ENCODE measurements around the gene ARL13A. TPM values are rescaled to one million over a fixed set of nuclear protein-coding genes. Genes with fewer than 3 reads are reported as not detected.

The ARL13A gene
- total RNA-seq, 2 experiments from 2014 or later: not detected

GRCh38 chrX:100946299-100946927, 23.1 kb upstream of the ARL13A start:
- TF ChIP-seq CTCF (IDR thresholded peaks at IDR 0.05): no peak
- intact Hi-C loops (cut with micrococcal nuclease): no loop called here
- ChIA-PET POLR2A (no interaction called here), CTCF (no interaction called here)
- Mint-ChIP-seq H3K4me1 (ENCODE audit: low read depth) (no peaks in the 10 kb centered on the region), H3K9me3 (no peaks in the 10 kb centered on the region), H3K27ac (no peak overlapping the region), H3K27me3 (no peaks in the 10 kb centered on the region), H3K4me3 (no peak overlapping the region), H3K36me3 (ENCODE audit: low read depth) (no peaks in the 10 kb centered on the region)
- DNase-seq (no peak), ATAC-seq (no peak)

GRCh38 chrX:100948557-100948956, 21.0 kb upstream of the ARL13A start:
- no peaks in the 10 kb centered on the region for H3K9me3 Mint-ChIP-seq
- H3K27me3 Mint-ChIP-seq: no peaks in the 10 kb centered on the region
- H3K36me3 Mint-ChIP-seq (ENCODE audit: low read depth): no peaks in the 10 kb centered on the region
- intact Hi-C loops (cut with micrococcal nuclease): no loop called here
- no peak overlapping the region for H3K27ac Mint-ChIP-seq
- no peak for DNase-seq
- TF ChIP-seq CTCF (IDR thresholded peaks at IDR 0.05): no peak
- ChIA-PET CTCF (no interaction called here), POLR2A (no interaction called here)
- ATAC-seq: no peak
- no peaks in the 10 kb centered on the region for H3K4me1 Mint-ChIP-seq (ENCODE audit: low read depth)
- no peak overlapping the region for H3K4me3 Mint-ChIP-seq

- Mint-ChIP-seq H3K36me3 (ENCODE audit: low read depth) (no peaks in the 10 kb centered on the region), H3K27me3 (no peaks in the 10 kb centered on the region), H3K9me3 (no peaks in the 10 kb centered on the region), H3K27ac (no peak overlapping the region), H3K4me1 (ENCODE audit: low read depth) (no peaks in the 10 kb centered on the region), H3K4me3 (no peak overlapping the region)
- no peak for DNase-seq
- TF ChIP-seq CTCF (IDR thresholded peaks at IDR 0.05): no peak
- intact Hi-C loops (cut with micrococcal nuclease): no loop called here
- POLR2A ChIA-PET: no interaction called here
- CTCF ChIA-PET: no interaction called here
- no peak for ATAC-seq
Observed at GRCh38 chrX:100962811-100963210, 6.7 kb upstream of the ARL13A start.

- POLR2A ChIA-PET: no interaction called here
- no peak for TF ChIP-seq CTCF (IDR thresholded peaks at IDR 0.05)
- H3K27ac Mint-ChIP-seq: no peak overlapping the region
- DNase-seq: no peak
- no peaks in the 10 kb centered on the region for H3K36me3 Mint-ChIP-seq (ENCODE audit: low read depth)
- H3K4me3 Mint-ChIP-seq: no peak overlapping the region
- no peaks in the 10 kb centered on the region for H3K9me3 Mint-ChIP-seq
- intact Hi-C loops (cut with micrococcal nuclease): no loop called here
- no peaks in the 10 kb centered on the region for H3K4me1 Mint-ChIP-seq (ENCODE audit: low read depth)
- no peak for ATAC-seq
- H3K27me3 Mint-ChIP-seq: no peaks in the 10 kb centered on the region
- CTCF ChIA-PET: no interaction called here
Observed at GRCh38 chrX:100964362-100964761, 5.1 kb upstream of the ARL13A start.

- H3K36me3 Mint-ChIP-seq (ENCODE audit: low read depth): no peaks in the 10 kb centered on the region
- CTCF ChIA-PET: no interaction called here
- H3K4me1 Mint-ChIP-seq (ENCODE audit: low read depth): no peaks in the 10 kb centered on the region
- H3K27me3 Mint-ChIP-seq: no peaks in the 10 kb centered on the region
- POLR2A ChIA-PET: no interaction called here
- H3K9me3 Mint-ChIP-seq: no peaks in the 10 kb centered on the region
- ATAC-seq: no peak
- H3K27ac Mint-ChIP-seq: no peak overlapping the region
- intact Hi-C loops (cut with micrococcal nuclease): no loop called here
- H3K4me3 Mint-ChIP-seq: no peak overlapping the region
- no peak for TF ChIP-seq CTCF (IDR thresholded peaks at IDR 0.05)
- DNase-seq: no peak
Observed at GRCh38 chrX:100969936-100970335, 428 bp downstream of the ARL13A start.
